DOHH2 (cell line): Measurements from ENCODE around the gene NHERF1.
A peak's percentile ranks its signal among the peaks of the same experiment; 100 is the strongest.

Source experiments
- CTCF ChIP-seq: fragments of 200-600 bp; sonication (generic); IDR thresholded peaks from one replicate; pipeline ENCODE4 v1.5.1; 2014; ENCODE audit warnings: antibody characterized with exemption, mild to moderate bottlenecking, low read depth, low read length; ENCODE audit not compliant: poor library complexity, severe bottlenecking
- EZH2phosphoT487 ChIP-seq: fragments of 200-600 bp; sonication (generic); IDR thresholded peaks from 2 replicates; pipeline ENCODE4 v1.6.1; 2017; ENCODE audit warnings: borderline replicate concordance, mild to moderate bottlenecking, antibody characterized with exemption, low read length, moderate library complexity, mixed read lengths

DNA sequence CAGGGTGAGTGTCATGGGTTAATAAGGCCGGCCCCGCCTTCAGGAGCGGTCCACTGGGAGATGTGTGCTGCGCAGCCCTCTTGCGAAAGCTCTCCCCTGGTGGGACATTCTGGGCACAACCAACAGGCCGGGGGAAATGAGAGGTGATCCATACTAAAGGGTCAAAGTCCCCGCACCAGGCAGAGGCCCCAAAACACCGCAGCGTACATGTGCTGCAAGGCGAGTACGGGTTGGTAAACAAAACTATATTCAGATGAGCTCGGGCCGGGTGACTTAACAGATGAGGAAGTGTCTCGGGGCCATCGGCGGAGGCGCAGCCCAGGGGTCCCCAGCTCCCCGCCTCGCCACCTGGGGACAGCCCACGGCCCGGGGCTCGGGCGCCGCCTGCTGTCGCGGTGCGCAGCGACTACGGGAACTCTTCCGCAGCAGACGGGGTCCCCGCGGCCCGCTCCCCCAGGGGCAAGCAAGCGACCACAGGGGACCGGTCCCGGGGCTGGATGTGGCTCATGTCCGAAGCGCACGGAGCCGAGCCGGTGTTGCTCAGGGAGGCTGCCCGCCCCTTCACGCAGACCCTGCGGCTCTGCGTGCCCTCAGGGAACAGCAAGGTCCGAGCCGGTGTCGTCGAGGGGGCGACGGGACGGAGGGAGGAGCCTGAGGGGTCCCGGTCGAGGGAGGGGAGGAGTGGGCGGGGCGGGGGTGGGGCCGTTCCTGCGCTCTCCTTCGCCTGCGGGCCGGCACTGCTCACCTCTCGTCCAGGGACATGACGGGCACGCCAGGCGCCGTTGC, 11.7 kb upstream of the NHERF1 start, which contains the start of gene RAB37:
- TF ChIP-seq CTCF (peak; percentile 64), EZH2phosphoT487 (no peak)
